HuH-7.5 (cell line): ENCODE data around the gene IL16.
"Not testable (repeated sequence)": the region's sequence is repeated elsewhere in the genome, so short reads cannot be mapped to it uniquely, and the experiment has no call there.

Source experiments
- DNase-seq: peaks from one replicate; pipeline ENCODE4 v3.0.0; 2011; ENCODE audit warnings: low spot score

IL16 gene

GRCh38 chr15:81196576-81197254 lies at the start of gene IL16:
Gene IL16 (plus strand): TSS chr15:81196879. CDS start chr15:81225400, 28,521 bp downstream.
- no peak for DNase-seq

DNA sequence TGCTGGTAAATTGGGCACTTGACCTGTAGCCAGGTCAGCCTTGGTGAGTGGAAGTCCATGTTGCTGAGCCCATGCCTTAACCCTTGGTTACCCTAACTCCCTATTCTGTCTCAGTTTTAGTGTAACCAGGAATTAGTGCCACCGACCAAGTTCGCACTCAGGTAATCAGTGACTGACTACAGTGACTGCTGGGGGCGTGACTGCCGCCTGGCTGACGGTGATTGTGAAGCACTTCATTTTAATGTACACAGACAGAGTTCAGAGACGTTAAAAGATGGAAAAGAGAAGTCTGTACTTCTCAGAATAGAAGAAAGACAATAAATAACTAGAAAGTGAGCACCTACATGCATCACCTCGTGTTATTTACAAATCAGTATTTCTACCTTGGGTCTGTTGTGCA lies 45.3 kb upstream of the IL16 start:
- DNase-seq, result no peak

DNA sequence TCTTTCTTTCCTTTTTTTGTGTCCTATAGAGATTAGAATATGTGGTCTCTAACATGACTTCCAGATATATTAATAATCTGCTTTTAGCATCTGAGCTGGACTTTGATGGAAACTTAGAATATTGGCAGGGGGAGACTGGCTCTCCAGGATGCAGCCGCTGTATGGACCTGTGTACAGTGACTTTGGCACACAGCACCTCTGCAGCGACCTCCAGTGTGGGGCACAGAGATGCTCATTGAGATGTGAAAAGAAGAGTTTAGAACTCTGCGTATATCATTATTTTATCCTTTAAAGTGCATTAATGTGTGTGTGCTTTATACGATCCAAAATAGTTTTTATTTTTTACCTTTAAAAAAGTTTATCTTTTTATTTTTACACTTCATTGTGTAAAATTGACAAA lies 44.3 kb upstream of the IL16 start:
- no peak for DNase-seq

- DNase-seq, result no peak
Observed at GRCh38 chr15:81152799-81153198, 43.9 kb upstream of the IL16 start.

GRCh38 chr15:81155375-81156218 lies 41.1 kb upstream of the IL16 start:
- peak; percentile 20 for DNase-seq

DNA sequence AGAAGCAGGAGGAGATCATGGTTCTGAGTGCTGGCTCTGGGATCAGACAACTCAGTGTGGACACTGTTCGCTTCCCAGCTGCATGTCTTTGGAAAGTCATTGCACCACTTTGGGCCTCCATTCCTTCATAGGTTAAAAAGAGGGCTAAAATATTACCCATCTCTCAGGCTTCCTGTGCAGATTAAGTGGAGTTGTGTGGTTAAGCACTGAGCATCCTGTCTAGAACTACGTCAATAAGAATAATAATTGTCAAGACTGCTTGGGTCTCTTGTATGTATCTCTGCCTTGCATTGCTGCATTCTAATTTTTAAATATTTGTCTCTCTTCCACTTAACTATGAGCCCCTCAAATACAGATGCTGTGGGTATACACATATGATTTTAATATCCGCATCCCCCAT lies 40.4 kb upstream of the IL16 start:
- no peak for DNase-seq

- DNase-seq, result no peak
Observed at GRCh38 chr15:81157195-81157938, 39.3 kb upstream of the IL16 start.

DNA sequence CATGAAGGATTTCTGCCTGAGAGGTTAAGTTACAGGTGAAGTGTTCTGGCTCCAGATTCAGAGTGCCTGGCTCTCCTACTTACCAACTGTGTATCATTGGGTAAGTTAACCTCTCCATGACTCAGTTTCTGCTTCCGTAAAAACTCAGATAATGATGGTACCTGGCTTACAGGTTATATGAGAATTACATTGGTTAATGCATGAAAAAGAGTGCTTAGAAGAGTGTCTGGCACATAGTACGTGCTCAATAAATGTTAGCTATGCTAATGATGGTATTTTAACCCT lies 38.8 kb upstream of the IL16 start:
- no peak for DNase-seq

- not testable (repeated sequence) for DNase-seq
Observed at GRCh38 chr15:81158561-81158960, 38.1 kb upstream of the IL16 start.

GRCh38 chr15:81160312-81161159 lies 36.1 kb upstream of the IL16 start:
- DNase-seq, result no peak

GRCh38 chr15:81161160-81161673 lies 35.5 kb upstream of the IL16 start:
- no peak for DNase-seq

GRCh38 chr15:81161851-81162250 lies 34.8 kb upstream of the IL16 start:
- no peak for DNase-seq

GRCh38 chr15:81163961-81164800 lies 32.5 kb upstream of the IL16 start:
- DNase-seq, result peak; percentile 27

GRCh38 chr15:81165535-81165934 lies 31.1 kb upstream of the IL16 start:
- DNase-seq, result no peak

DNA sequence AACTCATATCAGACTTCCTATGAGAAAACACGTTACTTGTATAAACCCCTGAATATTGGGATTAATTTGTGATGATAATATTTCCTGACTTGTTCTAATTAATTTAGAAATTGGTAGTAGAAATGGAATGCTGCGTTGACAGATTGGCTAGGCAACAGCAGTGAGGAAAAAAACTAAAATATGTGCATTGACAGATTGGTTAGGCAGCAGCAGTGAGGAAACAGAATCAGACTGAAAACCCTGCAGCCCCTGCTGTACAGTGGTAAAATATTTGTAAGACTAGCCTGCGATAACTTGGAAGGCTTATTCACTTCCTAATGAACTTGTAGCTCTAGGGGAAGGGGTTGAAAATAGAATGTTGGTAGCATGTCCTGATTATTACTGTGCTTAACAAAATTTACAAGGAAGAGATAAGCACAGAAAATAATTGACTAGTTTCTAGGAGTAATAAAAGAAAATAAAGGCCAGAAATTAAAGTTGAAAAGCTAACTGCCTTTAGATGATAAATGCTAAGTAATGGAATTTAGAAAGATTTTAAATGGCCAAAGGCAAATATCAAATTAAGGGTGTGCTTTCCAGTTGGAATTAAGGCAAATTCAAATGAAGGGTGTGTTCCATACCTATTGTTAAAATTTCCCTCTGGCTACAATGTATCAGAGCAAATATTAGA lies 29.9 kb upstream of the IL16 start:
- no peak for DNase-seq

GRCh38 chr15:81168131-81168526 lies 28.6 kb upstream of the IL16 start:
- DNase-seq, result no peak

GRCh38 chr15:81168644-81169043 lies 28.0 kb upstream of the IL16 start:
- no peak for DNase-seq

DNA sequence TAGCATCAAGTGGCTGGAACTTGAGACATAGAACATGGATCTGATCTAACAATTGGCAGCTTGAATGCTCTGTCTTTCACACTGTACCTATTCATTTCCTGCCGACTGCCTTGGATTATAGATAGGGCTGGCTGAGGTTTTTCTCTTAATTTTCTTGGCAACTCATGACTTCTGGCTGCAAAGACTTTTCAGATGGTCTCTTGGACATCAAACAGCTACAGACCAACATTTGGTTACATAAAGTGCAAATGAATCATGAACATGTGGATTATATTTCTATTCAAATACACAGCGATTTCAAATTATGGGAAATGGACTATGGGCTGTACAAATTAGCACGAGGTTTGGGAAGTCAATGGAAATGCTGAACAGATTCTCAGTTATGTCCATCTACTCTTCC lies 26.2 kb upstream of the IL16 start:
- DNase-seq, result no peak

- no peak for DNase-seq
Observed at GRCh38 chr15:81171286-81171685, 25.4 kb upstream of the IL16 start.

GRCh38 chr15:81174125-81174791 lies 22.4 kb upstream of the IL16 start:
- DNase-seq, result no peak
